ENCODE measurements around the gene KDM7A.
"Not testable (repeated sequence)": the region's sequence is repeated elsewhere in the genome, so short reads cannot be mapped to it uniquely, and the experiment has no call there.

Gene KDM7A

GRCh38 chr7:140122965-140123364 lies 53.8 kb downstream of the KDM7A start:
- H3K4me3 ChIP-seq (ENCODE audit: low read length), result no peak overlapping the region
- TF ChIP-seq, protein P1, sequence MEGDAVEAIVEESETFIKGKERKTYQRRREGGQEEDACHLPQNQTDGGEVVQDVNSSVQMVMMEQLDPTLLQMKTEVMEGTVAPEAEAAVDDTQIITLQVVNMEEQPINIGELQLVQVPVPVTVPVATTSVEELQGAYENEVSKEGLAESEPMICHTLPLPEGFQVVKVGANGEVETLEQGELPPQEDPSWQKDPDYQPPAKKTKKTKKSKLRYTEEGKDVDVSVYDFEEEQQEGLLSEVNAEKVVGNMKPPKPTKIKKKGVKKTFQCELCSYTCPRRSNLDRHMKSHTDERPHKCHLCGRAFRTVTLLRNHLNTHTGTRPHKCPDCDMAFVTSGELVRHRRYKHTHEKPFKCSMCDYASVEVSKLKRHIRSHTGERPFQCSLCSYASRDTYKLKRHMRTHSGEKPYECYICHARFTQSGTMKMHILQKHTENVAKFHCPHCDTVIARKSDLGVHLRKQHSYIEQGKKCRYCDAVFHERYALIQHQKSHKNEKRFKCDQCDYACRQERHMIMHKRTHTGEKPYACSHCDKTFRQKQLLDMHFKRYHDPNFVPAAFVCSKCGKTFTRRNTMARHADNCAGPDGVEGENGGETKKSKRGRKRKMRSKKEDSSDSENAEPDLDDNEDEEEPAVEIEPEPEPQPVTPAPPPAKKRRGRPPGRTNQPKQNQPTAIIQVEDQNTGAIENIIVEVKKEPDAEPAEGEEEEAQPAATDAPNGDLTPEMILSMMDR (conservative IDR thresholded peaks at IDR 0.05; ENCODE audit: low read length), result no peak
- no peak for DNase-seq (ENCODE audit: low read depth)

- TF ChIP-seq, protein P1 (conservative IDR thresholded peaks at IDR 0.05; ENCODE audit: low read length), result no peak
- no peak for DNase-seq (ENCODE audit: low read depth)
- no peak overlapping the region for H3K4me3 ChIP-seq (ENCODE audit: low read length)
Measured at GRCh38 chr7:140121326-140121725, 55.5 kb downstream of the KDM7A start.

DNA sequence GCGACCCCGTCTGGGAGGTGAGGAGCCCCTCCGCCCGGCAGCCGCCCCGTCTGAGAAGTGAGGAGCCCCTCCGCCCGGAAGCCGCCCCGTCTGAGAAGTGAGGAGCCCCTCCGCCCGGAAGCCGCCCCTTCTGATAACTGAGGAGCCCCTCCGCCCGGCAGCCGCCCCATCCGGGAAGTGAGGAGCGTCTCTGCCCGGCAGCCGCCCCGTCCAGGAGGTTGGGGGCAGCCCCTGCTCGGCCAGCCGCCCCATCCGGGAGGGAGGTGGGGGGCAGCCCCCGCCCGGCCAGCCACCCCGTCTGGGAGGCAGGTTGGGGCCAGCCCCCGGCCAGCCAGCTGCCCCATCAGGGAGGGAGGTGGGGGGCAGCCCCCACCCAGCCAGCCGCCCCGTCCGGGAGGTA lies 62.0 kb downstream of the KDM7A start:
- H3K4me3 ChIP-seq (ENCODE audit: low read length); DNase-seq (ENCODE audit: low read depth): not testable (repeated sequence)

DNA sequence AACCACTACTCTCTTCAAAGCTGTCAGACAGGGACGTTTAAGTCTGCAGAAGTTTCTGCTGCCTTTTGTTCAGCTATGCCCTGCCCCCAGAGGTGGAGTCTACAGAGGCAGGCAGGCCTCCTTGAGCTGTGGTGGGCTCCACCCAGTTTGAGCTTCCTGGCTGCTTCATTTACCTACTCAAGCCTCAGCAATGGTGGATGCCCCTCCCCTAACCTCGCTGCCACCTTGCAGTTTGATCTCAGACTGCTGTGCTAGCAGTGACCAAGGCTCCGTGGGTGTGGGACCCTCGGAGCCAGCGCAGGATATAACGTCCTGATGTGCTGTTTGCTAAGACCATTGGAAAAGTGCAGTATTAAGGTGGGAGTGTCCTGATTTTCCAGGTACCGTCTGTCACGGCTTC lies 68.0 kb downstream of the KDM7A start:
- DNase-seq (ENCODE audit: low read depth), result not testable (repeated sequence)

GRCh38 chr7:140096459-140096858 lies 80.3 kb downstream of the KDM7A start:
- TF ChIP-seq, protein P1 (conservative IDR thresholded peaks at IDR 0.05; ENCODE audit: low read length), result no peak

More for the DNA sequence above, 68.0 kb downstream of the KDM7A start:
- H3K4me3 ChIP-seq (ENCODE audit: low read length), result not testable (repeated sequence)

GRCh38 chr7:140093375-140093774 lies 83.4 kb downstream of the KDM7A start:
- DNase-seq (ENCODE audit: low read depth), result no peak
- TF ChIP-seq, protein P1 (conservative IDR thresholded peaks at IDR 0.05; ENCODE audit: low read length), result no peak
- no peak overlapping the region for H3K4me3 ChIP-seq (ENCODE audit: low read length)

More at GRCh38 chr7:140096459-140096858, 80.3 kb downstream of the KDM7A start:
- DNase-seq (ENCODE audit: low read depth), result no peak
- H3K4me3 ChIP-seq (ENCODE audit: low read length), result no peak overlapping the region

DNA sequence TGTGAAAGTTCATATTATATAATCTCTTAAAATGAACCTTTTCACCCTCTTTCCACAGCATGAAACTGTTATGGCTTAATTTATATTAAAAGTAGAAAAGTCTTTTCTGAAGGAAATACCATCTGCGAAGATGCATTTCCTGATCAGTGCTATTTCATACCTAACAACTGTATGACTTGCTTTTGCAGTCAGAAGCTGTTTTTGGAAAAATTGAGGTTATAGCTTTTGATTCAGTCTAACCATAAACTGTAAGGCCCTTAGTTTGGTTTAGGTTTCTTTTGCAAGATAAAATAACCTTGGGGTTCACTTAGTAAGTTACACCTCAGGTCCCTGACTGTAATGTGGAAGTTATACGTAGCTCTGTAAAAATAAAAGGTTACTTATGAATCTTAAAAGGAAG lies 91.3 kb downstream of the KDM7A start:
- no peak for DNase-seq (ENCODE audit: low read depth)
- TF ChIP-seq, protein P1 (conservative IDR thresholded peaks at IDR 0.05; ENCODE audit: low read length), result no peak
- no peak overlapping the region for H3K4me3 ChIP-seq (ENCODE audit: low read length)

- TF ChIP-seq, protein P1 (conservative IDR thresholded peaks at IDR 0.05; ENCODE audit: low read length), result no peak
- H3K4me3 ChIP-seq (ENCODE audit: low read length), result no peak overlapping the region
- DNase-seq (ENCODE audit: low read depth), result no peak
Measured at GRCh38 chr7:140084972-140085371, 91.8 kb downstream of the KDM7A start.
